RWPE2 (cell line): ENCODE data around the gene SLC8B1.

Experiments used
- ATAC-seq: fragments of 200-7000 bp; cut with Tn5 transposase; 3 replicates; pipeline ENCODE4 v1.9.1; 2021; ENCODE audit warnings: low read depth
- DNase-seq: peaks from one replicate; pipeline ENCODE4 v3.0.0-alpha.2; 2020; ENCODE audit warnings: low spot score
- H3K27ac ChIP-seq: fragments of 450-650 bp; 2 replicates; pipeline ENCODE4 v1.5.1; 2017; ENCODE audit warnings: mild to moderate bottlenecking; ENCODE audit not compliant: poor library complexity, severe bottlenecking
- H3K27me3 ChIP-seq: fragments of 250-450 bp; sonication (Bioruptor Pico); 2 replicates; pipeline ENCODE4 v1.5.1; 2021; ENCODE audit warnings: mild to moderate bottlenecking, moderate library complexity; ENCODE audit not compliant: insufficient read depth, poor library complexity, severe bottlenecking
- H3K36me3 ChIP-seq: fragments of 250-450 bp; sonication (Bioruptor Pico); 2 replicates; pipeline ENCODE4 v1.5.1; 2020; ENCODE audit warnings: low read depth, mild to moderate bottlenecking, moderate library complexity
- H3K4me1 ChIP-seq: fragments of 250-450 bp; sonication (Bioruptor Pico); 2 replicates; pipeline ENCODE4 v1.5.1; 2021; ENCODE audit warnings: mild to moderate bottlenecking, moderate library complexity; ENCODE audit not compliant: insufficient read depth, poor library complexity, severe bottlenecking
- H3K4me3 ChIP-seq: fragments of 250-450 bp; sonication (Bioruptor Pico); 2 replicates; pipeline ENCODE4 v1.5.1; 2021; ENCODE audit warnings: mild to moderate bottlenecking, moderate library complexity; ENCODE audit not compliant: severe bottlenecking
- H3K9me3 ChIP-seq: fragments of 250-450 bp; sonication (Bioruptor Pico); 2 replicates; pipeline ENCODE4 v1.5.1; 2021; ENCODE audit warnings: mild to moderate bottlenecking, moderate library complexity; ENCODE audit not compliant: severe bottlenecking
- CTCF ChIP-seq: fragments of 450-650 bp; IDR thresholded peaks from one replicate; pipeline ENCODE4 v1.5.1; 2017; ENCODE audit warnings: mild to moderate bottlenecking, moderate library complexity; ENCODE audit not compliant: poor library complexity, severe bottlenecking

Gene SLC8B1

DNA sequence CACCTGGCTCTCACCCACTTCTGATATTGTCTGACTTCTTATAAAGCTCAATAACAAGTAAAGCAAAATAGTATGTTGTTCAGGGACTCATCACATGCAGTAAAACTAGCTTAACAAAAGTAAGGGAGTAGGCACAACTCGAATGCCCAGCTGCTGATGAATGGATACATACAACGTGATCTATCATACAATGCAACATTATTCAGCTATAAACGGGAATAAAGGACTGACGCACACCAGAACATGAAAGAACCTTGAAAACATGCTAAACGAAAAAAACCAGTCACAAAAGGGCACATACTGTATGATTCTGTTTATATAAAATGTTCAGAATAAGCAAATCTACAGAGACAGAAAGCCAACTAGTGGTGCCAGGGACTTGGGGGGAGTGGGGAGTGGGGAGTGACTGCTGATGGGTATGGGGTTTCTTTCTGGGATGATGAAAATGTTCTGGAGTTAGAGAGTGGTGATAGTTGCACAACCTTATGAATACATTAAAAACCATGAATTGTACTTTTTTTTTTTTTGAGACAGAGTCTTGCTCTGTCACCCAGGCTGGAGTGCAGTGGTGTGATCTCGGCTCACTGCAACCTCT, 34.6 kb upstream of the SLC8B1 start:
- Histone ChIP-seq H3K27ac (no peak overlapping the region), H3K27me3 (no peaks in the 10 kb centered on the region), H3K4me3 (no peak overlapping the region), H3K4me1 (no peaks in the 10 kb centered on the region), H3K36me3 (no peaks in the 10 kb centered on the region), H3K9me3 (no peaks in the 10 kb centered on the region)
- no peak for TF ChIP-seq CTCF
- DNase-seq (no peak), ATAC-seq (no peak)

GRCh38 chr12:113368331-113368730, 33.4 kb upstream of the SLC8B1 start:
- Histone ChIP-seq H3K4me1 (no peaks in the 10 kb centered on the region), H3K9me3 (no peaks in the 10 kb centered on the region), H3K4me3 (no peak overlapping the region), H3K27me3 (no peaks in the 10 kb centered on the region), H3K27ac (no peak overlapping the region), H3K36me3 (no peaks in the 10 kb centered on the region)
- ATAC-seq (no peak), DNase-seq (no peak)
- no peak for TF ChIP-seq CTCF

GRCh38 chr12:113366827-113367226, 31.9 kb upstream of the SLC8B1 start:
- no peak for DNase-seq

GRCh38 chr12:113365639-113366395, 30.9 kb upstream of the SLC8B1 start:
- no peak overlapping the region for H3K27ac ChIP-seq
- no peak overlapping the region for H3K4me3 ChIP-seq
- TF ChIP-seq CTCF = no peak
- no peaks in the 10 kb centered on the region for H3K4me1 ChIP-seq
- DNase-seq = no peak
- H3K9me3 ChIP-seq = no peaks in the 10 kb centered on the region
- no peaks in the 10 kb centered on the region for H3K36me3 ChIP-seq
- no peak for ATAC-seq
- no peaks in the 10 kb centered on the region for H3K27me3 ChIP-seq

More at GRCh38 chr12:113366827-113367226, 31.9 kb upstream of the SLC8B1 start:
- ATAC-seq = no peak
- H3K27ac ChIP-seq = no peak overlapping the region
- no peaks in the 10 kb centered on the region for H3K27me3 ChIP-seq
- no peak for TF ChIP-seq CTCF
- no peaks in the 10 kb centered on the region for H3K9me3 ChIP-seq
- no peaks in the 10 kb centered on the region for H3K4me1 ChIP-seq
- no peak overlapping the region for H3K4me3 ChIP-seq
- no peaks in the 10 kb centered on the region for H3K36me3 ChIP-seq

DNA sequence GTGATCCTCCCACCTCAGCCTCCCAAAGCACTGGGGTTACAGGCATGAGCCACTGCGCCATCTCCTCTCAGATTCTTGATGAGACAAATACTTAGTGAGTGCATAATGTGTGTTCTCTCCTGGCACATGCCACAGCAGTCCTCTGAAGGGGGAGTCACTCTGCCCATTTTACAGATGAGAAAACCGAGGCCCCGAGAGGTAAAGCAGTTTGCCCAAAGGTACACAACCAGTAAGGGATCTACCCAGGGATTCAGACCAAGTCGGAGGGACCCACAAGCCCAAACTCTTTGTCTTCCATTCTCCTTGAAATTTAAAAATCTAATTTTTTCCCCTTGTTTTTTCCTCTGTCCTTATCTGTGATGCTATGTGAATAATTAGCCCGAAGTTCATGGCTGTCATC, 29.8 kb upstream of the SLC8B1 start:
- no peak for TF ChIP-seq CTCF
- ATAC-seq (no peak), DNase-seq (no peak)
- H3K4me3 ChIP-seq = no peak overlapping the region
- no peaks in the 10 kb centered on the region for H3K27me3 ChIP-seq
- H3K27ac ChIP-seq = no peak overlapping the region
- H3K9me3 ChIP-seq = no peaks in the 10 kb centered on the region
- H3K36me3 ChIP-seq = no peaks in the 10 kb centered on the region
- H3K4me1 ChIP-seq = no peaks in the 10 kb centered on the region
